ENCODE measurements around the gene COL4A4.

Gene COL4A4

DNA sequence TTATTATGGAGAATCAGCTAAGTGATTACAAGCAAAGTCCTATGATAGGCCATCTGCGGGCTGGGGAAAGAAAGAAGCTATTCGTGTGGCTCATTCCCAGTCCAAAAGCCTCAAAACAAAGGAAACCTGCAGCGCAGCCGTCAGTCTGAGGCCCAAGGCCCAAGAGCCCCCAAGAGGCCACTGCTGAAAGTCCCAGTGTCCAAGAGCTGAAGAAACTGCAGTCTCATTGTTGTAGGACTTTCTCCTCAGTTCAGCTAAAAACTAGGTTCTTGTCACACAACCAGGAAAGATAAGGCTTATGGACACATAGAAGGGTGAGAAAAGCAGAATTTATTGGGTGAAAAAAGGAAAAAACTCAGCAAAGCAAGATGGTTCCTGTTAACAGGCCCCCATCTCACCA, 185.0 kb downstream of the COL4A4 start:
- no peak for DNase-seq (ENCODE audit: low read depth)

DNA sequence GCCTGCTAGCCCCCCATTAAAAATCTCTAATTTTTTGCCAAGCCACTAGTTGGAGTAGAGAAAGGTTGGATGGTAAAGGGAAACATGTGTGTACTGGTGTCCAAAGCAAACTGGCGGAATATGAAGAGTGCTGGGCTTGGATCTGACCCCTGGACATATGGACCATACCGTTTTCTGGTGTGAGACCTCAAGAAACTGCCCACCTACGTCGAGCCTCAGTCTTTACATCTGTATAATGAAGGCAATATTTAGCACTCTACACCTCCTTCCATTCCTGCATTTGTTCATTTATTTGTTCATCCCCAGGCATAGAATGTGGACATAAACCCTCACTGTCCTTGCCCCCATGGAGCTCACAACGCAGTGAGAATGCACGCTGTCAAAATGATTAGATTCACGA, 185.7 kb downstream of the COL4A4 start:
- no peak for DNase-seq (ENCODE audit: low read depth)

GRCh38 chr2:226977775-226978190, 186.2 kb downstream of the COL4A4 start:
- DNase-seq (ENCODE audit: low read depth) = no peak

DNA sequence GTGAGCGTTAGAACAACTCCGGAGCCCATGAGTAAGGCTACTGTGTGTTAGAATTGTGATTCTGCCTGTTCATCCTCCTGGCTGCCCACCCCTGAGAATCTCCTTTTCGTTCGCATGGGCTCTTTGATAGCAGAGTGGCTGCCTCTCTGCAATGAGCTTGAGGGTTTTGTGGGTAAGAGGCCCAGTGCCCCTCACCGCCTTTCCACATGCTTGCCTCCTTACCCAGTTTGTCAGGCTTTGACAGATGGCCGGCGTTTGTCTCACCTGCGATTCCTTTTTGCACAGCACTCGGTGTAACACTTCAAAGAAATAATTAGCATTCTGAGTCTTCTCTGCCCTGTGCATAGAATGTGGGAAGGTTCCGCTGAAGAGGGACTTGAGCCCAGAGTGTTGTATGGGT, 190.2 kb downstream of the COL4A4 start:
- DNase-seq (ENCODE audit: low read depth) = no peak

GRCh38 chr2:226971770-226972169, 192.2 kb downstream of the COL4A4 start:
- DNase-seq (ENCODE audit: low read depth) = no peak

GRCh38 chr2:226971084-226971483, 192.9 kb downstream of the COL4A4 start:
- no peak for DNase-seq (ENCODE audit: low read depth)

- DNase-seq (ENCODE audit: low read depth) = no peak
These were observed 193.6 kb downstream of the COL4A4 start for GRCh38 chr2:226970362-226970761.

DNA sequence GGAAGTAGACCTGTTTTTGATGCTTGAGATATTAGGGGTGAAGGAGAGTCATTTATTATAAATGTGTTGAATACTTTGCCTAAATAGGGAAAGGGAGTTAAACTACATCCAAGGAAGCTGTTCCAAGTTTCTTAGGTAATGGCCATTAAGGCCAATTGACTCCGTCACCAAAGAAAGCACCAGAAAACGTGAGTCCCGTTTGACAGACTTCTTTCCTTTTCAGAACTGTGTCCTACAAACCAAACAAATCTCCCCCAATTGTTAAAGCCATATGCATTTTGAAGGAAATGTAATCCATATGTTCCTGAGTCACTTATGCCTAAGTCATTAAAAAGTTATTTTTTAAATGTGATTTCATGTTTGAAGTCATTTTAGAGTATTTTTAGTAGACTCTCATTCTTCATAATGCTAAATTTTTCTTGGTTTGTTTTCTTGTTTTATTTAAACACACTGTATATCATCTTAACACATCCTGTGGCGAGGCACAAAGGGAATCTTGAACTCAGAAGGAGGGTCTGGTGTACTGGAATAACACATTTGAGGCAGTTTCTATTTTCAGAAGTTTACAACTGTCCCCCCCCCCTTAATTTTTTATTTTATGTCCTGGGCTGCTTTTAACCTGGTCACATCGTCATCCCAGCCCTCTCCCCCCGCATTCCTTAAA, 194.5 kb downstream of the COL4A4 start:
- no peak for DNase-seq (ENCODE audit: low read depth)

- no peak for DNase-seq (ENCODE audit: low read depth)
These were observed 198.6 kb downstream of the COL4A4 start for GRCh38 chr2:226965376-226965775.

DNA sequence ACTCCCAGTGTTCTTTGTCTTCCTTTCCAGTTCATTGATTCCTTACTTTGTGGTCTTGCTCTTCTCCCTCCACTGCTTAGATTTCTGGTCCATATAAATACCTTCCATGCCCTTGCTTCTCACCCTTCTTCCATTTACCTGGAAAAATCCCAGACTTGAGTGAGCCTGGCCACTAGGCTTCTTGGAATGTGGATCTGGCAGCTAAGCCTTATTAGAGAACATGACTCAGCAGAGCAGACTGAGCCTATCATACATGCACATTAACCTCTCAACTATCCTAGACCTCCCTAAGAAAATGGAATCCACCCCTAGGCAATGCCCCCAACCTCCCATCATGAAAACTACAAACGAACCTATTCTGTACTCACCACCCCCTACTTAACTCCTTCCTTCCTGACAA, 200.5 kb downstream of the COL4A4 start:
- no peak for DNase-seq (ENCODE audit: low read depth)

DNA sequence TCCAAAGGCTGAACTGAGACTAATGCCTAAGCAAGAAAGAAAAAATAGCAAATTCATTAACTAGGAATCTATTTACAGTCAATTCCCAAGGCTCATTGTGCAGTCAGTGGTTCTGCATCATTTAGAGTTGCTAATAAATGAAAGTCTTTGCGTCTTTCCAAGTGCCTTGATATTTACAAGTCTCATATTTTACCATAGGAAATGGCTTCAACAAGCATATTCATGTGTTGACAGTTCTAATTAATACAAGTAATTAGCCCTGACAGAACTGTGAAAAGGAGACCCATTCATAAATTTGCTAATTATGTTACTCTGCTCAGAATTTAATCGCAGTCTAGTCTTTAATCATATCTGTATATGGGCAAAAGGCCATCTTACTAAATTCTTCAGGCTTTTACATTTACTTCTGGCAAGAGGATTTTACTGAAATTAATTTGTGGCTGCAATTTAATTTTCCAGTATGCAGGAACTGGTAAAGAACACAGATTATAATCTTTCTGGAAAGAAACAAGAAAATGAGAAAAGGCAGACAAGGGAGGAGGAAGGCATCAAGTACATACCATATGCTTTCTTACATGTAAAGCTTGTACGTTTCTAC, 201.7 kb downstream of the COL4A4 start:
- DNase-seq (ENCODE audit: low read depth) = no peak

DNA sequence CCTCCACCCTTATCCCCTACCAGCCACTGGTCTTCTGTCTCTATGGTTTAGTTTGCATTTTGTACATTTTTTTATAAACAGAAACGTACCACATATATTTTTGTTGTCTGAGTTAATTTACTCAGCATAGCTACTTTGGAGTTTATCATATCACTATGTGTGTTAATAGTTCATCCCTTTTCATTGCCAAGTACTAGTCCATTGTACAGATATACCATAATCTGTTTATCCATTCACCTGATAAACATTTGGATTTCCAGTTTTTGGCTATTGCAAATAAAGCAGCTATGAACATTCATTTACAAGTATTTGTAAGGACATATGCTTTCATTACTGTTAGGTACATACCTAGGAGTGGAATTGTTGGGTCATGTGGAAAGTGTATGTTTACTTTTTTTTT, 204.6 kb downstream of the COL4A4 start:
- DNase-seq (ENCODE audit: low read depth) = no peak

DNA sequence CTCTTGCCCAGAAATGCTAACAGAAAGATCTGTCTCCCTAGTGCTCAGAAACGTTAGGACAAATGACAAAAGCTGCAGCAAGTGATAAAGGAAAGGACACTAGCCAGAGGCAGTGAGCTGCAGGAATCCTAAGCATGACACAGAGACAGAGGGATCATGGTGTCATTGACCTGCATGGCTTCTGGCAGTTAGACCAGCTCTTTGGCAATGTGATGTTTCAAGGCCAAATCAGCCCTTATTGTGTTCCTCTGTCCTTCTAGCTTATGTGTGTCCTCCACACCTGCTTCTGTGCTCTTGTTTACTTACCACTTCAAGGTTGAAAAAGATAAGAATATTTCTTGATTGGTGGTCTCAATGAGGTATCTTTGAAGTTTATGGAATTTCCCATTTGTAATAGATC, 207.3 kb downstream of the COL4A4 start:
- no peak for DNase-seq (ENCODE audit: low read depth)

DNA sequence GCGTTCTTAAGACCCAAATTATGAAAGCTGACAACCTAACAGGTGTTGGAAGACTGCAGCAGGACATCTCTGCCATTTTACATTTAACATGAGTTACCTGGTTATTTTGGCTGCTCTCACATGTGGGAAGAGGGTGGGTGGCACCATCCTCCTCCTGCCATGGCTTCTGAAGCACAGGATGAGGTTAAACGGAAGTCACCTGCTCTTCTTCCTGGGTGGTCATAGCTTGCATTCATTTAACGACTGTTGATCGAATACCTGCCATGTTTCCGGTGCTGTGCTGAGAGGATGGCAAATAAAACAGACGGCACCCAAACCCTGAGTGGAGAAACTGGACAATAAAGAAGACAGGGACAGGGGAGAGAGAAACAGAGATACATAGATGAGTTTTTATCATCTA, 210.2 kb downstream of the COL4A4 start:
- DNase-seq (ENCODE audit: low read depth) = no peak

- no peak for DNase-seq (ENCODE audit: low read depth)
These were observed 210.8 kb downstream of the COL4A4 start for GRCh38 chr2:226953206-226953605.

Measured in stimulated activated CD8-positive, alpha-beta memory T cell treated with anti-CD3 and anti-CD28 coated beads, Interleukin-12 subunit alpha, Interleukin-12 subunit beta, amount 100 ng/mL, for 4 hours (primary cell).